GM19099 (cell line): ENCODE measurements around the gene TMA7.

Experiments
- POLR2A ChIP-seq: IDR thresholded peaks from 3 replicates; pipeline ENCODE4 v1.6.1; 2011; ENCODE audit warnings: low read depth; ENCODE audit not compliant: insufficient read length; ENCODE audit errors: extremely low read depth

Gene TMA7

DNA sequence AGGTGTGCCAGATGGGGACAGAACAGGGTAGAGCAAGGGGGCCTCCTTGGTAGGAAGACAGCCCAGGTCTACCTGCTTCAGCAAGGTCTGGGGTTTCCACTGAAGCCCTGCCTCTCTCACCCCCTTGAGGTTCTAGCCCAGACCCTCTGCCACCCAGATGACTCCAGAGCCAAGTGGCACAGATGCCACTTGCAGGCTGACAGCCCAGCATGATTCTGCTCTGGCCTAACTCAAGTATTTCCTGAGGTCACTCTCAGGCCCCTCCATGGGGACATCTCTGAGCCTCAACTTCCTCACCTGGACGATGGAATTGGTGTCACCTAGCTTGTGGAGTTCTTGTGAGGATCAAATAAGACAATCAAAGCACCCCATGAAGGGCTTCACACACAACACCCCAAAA lies 34.1 kb upstream of the TMA7 start:
- TF ChIP-seq POLR2A: no peak

DNA sequence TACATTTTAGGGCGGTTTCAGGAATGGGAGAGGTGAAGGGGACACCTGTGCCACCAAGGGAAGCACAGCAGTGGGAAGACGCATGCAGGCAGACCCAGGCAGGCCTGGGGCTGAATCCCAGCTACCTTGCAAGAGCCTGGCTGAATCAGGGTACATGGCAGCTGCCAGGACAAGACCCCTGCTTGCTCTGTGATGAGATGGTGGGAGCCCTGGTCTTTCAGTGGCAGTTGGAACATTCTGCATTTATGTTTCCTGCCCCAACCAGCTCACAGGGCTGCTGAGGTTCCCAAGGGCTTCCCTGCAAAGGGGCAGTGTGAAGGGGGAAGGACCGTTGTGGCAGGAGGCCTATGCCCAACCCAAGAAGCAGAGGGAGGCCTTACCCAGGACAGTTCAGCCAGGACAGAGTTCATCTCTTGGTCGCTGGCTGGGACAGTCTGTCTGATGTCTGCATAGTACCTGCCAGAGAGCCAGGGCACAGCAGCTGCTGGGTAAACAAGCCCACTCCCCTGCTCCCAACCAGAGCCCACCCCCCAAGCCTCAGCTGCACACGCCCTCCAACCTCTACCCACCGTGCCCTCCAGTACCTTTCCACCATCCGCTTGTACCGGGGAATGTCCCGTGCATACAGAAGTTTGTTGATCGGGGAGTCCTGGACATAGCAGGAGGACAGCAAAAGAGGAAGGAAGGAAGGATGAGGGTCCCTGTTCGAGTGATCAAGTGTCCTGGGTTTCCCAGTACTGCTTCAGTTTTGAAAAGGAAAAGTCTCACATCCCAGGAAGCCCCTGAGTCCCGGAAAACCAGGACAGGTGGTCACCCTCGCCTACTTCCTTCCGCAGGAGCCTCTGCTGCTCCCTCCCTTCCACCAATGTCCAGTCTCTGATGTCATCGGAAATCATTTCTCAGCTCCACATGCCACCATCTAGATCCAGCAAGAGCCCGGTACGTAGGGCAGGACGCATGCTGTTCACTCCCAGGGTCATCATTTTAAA lies 33.3 kb upstream of the TMA7 start:
- TF ChIP-seq POLR2A: no peak

DNA sequence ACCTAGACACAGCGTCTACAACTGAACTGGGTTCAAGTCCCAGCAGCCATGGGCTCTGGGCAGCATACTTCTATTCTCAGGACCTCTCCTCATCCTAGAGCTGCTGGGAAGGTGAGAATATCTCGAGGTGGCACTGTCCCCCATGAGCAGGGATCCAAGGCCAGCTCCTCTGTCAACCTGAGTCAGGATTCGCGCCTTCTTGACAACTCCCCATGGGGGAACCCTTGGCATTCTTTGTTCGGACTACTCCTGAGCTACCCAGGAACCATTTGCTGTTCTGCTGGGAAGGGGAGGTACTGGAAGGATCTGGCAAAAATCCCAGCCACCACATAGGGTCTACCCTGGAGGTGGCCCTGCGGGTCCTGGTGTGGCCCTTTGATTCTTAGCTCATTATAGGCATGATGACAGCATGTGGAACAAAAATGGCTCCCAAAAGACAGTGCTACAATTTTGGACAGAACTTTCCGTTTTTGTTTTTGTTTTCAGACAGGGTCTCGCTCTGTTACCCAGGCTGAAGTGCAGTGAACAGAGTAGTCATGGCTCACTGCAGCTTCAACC lies 32.4 kb upstream of the TMA7 start:
- no peak for TF ChIP-seq POLR2A

DNA sequence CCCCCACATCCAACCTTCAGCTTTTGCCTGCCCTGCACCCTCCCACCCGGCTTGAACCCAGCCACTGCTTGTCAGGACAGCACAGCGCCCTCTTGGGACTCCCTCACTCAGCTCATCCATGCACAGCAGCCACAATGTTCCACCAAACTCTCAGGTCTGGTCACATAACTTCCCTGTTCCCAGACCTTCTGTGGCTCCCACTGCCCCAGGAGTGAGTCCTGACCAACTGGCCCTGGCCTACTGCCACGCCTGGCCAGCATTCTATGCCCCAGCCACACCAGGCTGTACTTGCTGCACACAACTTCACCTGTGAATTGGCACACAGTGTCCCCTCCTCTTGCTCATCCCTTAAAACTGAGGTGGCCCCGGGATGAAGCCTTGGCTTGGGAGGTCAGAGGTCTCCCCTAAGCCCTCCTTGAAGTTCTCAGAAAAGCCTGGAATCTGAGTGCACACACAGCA lies 31.2 kb upstream of the TMA7 start:
- no peak for TF ChIP-seq POLR2A

DNA sequence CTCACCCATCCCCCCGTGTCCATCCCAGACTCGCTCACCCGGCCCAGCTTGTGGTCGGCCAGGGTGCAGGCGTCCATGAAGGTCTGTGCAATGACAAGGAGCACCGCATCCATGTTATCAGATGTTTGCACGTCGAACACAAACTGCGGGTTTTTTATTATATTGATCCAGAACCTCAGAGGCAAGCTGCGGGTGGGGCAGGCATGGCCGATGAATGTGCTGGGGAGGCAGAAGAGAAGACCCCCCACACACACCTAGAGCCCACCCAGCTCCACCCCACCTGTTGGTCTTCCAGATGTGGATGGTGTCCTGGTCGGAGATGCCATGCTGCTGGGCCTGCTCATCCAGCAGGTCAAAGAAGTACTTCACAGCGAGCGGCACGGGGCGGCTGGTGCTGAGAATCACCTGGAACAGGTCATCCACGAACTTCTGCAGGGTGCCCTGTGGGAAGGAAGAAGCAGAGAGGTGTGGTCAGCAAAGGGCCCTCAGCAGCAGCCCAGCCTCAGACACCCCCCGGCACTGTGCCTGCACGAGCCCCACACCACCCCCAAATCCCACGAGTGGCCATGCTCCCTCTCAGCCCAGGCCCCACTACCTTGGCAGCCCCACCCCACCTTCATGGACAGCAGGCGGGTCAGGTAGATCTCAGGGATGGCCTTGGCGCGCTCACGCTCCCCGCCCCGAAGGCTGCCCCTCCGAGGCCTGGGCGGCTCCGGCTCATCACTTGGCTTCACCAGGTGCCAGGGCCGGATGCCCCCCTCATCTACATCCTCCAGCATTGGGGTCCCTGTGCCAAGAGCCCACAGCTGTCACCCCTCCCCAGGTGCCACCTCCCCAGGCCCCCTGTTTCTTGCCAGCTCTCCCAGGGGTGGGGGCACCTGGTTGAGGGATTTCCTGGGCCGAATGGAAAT lies 30.5 kb upstream of the TMA7 start:
- no peak for TF ChIP-seq POLR2A

DNA sequence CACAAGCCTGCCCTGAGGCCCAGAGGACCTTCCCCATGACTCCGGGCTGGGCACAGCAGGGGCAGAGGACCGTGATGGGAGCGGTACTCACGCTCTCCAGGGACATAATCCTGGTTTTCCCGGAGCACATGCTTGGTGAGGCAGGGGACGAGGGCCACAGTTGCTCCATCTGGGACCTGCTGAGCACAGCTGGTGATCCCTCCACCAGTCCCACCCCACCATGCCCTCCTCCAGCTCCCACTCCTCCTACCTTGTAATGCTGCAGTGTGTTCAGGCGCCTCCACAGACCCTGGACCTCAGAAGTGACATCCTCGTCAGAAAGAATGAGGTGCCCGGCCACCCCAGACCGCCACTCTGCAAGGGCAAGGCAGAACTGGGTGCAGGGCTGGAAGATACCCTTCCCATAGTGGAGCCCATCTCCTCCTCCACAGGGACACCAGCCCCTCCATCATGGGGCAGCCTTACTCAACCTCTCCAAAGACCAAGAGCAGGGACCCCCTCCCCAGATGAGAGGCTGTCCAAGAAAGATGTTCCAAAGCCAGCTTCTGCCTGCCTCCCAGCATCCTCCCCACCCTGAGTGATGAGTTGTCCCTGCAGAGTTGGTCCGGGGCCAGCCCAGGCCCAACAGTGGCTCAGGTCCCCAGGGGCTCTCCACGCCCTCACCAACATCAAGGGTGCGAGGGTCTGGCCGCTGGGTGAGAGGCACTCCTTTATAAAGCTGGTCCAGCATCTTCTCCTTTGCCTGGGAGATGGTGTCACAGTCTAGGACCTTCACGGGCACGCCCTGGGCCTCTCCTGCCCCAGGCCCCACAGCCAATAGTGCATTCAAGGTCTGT lies 29.6 kb upstream of the TMA7 start:
- no peak for TF ChIP-seq POLR2A

DNA sequence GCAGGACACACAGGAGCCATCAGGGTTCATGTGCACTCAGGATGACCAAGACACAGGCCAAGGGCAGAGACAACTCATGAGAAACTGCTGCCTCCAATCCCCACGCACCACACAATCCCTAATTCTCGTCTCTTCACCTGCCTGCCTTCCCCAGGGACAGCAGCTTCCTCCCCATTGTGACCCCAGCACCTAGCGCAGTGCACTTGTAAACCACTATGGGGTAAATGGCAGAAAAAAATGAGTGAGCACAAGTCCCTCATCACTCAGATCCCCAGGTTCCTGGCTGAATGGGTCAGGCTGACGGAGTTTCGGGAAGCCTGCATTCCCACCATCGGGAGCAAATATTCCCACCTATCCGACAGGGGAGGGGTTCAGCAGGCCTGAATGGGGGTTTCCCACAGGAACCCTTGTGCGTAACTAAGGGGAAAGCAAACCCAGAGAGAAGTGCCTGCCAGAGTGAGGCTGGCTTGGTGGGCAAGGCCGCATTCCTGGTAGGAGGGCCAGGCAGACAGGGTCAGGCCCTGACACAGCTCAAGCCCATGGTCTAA lies 28.9 kb upstream of the TMA7 start:
- no peak for TF ChIP-seq POLR2A

DNA sequence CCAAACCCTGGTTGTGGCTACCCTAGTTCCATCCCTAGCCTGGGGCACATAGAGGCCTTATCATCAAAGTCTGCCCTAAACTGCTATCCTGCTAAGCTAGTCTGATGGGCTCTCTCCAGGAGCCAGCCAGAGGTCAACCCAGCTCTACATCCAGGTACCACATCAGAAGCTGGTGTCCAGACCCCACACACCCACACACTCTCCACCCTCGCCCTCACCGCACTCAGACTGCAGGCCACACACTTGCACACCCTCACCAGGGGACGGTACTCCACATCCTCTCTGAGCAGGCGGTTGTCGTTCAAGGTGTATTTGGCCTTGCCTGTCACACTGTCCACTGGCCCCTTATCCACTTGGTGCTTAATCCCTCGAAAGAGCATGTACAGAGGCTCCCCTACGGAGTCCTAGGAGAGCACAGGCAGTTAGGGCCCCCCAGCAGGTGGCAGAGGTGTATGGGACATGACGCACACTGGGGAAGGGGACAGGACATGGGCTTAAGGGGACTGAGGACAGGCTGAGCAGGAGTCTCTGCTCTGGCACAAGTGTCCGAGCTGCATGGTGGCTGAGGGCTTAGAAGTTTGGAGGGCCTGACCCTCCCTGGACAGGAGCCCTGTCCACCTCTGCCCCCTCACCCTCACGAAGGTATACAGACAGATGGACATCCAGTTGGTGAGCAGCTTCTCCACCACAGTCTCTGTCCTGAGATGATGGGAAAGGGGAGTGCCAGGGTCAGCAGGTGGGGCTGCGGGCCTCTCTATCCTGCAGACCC lies 28.3 kb upstream of the TMA7 start:
- no peak for TF ChIP-seq POLR2A

DNA sequence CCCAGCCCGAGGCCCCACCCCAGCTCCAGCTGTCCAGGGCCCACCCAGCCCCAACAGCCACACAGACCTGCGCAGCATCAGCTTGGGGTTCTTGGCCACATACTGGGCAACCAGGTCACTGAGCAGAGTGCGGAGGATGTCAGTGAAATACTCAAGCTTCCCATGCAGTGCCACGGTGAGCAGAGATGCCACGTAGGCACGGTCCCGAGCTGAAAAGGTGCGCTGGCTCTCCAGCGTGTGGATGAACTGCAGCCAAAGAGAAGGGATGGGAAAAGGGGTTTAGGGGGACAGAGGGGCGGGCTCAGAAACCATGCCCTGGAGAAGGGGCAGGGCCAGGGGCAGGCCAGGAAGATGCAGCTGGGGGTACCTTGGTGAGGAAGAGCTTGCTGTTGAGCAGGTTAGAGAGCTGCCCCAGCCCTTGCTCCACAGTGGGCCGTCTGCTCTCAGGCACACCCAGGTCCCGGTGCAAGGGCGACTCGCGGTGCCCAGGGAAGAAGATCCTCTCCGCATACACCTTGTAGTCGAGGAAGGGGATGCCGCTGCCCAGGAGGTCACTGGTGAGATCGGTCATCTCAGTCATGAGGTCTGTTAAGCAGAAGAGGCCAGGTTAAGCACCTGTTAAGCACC lies 27.6 kb upstream of the TMA7 start:
- no peak for TF ChIP-seq POLR2A

DNA sequence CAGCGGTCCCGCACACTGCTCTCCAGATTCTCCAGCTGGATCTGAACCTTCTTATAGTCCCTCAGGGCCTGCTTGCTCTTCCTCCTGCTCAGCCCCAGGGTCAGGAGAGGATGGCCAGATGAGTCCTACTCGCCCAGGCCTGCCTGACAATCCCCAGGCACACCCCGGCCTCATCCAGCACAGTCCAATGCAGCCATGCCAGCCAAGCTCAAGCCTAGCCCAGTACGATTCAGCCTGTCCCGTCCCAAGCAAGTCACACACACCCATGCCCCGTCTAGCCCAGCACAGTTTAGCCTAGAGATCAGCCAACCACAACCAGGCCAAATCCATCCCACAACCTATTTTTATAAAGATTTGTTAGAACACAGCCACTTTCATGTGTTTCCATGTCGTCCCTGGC lies 27.0 kb upstream of the TMA7 start:
- no peak for TF ChIP-seq POLR2A

DNA sequence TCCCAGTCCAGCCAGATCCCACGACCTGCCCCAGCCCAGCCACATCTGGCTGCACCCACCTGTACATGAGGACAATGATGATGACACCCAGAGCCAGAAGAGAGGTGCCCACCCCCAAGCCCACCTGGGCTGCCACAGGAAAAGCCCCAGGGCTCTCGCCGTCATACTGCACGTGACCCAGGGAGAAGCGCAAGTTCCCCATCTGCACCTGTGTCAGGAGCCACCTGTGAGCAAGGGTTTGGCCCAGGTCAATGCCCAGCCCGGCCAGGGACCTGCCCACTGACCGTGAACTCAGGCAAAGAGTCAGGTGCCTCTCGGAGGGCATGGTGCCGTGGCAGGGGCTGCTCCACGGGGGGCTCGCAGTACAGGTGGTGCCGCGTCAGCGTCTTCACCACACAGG lies 26.4 kb upstream of the TMA7 start:
- TF ChIP-seq POLR2A: no peak

DNA sequence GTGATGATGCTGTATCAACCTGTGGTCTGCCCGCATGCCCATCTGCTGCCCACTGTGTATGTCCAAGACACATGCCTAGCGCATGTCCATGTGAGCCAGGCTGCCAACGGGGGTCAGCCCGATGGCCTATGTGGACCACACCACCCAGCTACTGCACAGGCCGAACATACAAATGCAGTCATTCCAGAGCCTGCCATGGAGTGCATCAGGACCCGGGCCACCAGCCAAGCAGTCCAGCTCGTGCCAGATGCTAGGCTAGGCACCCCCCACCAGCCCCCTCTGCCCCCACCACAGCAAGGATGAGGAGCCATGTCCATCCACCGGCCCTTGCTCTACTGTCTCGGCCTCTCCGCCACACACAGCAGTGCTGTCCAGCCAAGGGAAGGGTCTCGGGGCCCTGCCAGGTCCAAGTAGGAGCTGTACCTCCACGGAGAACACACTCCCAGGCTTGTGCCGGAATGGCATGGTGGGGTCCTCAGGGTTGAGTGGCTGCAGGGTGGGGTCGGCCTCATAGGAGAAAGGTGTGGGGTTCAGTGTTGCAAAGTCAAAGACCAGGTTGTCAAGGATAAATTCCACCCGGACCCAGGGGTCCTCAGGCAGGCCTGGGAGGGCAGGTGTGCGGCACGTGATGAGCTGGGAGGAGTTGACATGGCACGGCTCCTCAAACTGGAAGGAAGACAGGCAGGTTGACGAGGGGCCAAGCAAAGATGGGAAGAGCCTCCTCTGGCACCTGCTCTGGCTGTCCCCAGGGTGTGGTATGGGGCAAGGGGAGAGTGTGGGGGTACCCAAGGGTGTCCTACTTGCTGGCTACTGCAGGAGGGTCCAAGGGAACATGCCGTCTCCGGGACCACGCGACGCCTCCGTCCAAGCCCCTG lies 25.4 kb upstream of the TMA7 start:
- TF ChIP-seq POLR2A: no peak

DNA sequence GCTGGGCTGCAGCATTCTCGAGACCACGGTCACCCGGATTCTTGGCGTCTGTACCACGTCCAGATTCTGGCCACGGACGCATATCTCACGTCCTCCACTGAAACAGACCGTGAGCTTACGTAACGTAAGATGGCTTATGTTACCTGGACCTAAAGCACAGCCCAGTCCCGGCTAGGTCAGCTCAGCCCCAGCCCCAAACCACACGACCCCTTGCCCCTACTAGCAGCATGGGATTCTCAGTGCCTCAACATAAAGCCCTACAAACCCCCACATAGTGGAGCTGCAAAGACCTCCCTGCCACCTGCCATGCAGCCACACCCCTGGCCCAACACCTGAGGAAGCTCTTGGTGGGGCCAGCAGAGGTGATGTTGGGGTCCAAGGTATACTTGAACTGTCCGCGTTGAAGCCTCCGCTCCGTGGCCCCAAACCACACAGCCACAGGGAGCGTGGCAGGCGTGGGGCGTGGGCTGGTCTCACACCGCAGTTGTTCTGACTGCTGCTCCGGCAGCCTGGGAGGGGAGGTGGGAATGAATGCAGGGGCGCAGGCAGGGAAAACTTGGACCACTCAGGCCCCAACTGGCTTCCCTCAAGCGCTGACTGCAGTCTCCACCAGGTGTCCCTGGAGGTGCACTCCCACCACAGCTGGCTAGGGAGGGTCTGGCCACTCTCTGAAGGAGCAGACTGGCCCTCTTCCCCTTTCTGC lies 24.7 kb upstream of the TMA7 start:
- no peak for TF ChIP-seq POLR2A
